Stimulated activated CD4-positive, alpha-beta T cell treated with anti-CD3 and anti-CD28 coated beads, TNF-alpha, amount 100 ng/mL, for 24 hours (primary cell): ENCODE results near the gene STK11IP.

Source experiments
- DNase-seq, 3 experiments: peaks; one replicate each; pipeline ENCODE4 v3.0.0-alpha.2; 2020; ENCODE audit warnings: low read depth in 3 of 3

STK11IP gene

GRCh38 chr2:219616550-219616949 lies 18.9 kb downstream of the STK11IP start:
- no peak for DNase-seq

- DNase-seq, result no peak
Observed at GRCh38 chr2:219618733-219619122, 21.1 kb downstream of the STK11IP start.

GRCh38 chr2:219619235-219619634 lies 21.6 kb downstream of the STK11IP start:
- no peak for DNase-seq

- no peak for DNase-seq
Observed at GRCh38 chr2:219620546-219620945, 22.9 kb downstream of the STK11IP start.

- DNase-seq, result no peak
Observed at GRCh38 chr2:219621935-219622334, 24.3 kb downstream of the STK11IP start.

GRCh38 chr2:219622472-219622871 lies 24.8 kb downstream of the STK11IP start:
- no peak for DNase-seq

GRCh38 chr2:219624565-219624964 lies 26.9 kb downstream of the STK11IP start:
- no peak for DNase-seq

- DNase-seq, result no peak
Observed at GRCh38 chr2:219625179-219625578, 27.5 kb downstream of the STK11IP start.

GRCh38 chr2:219626540-219626939 lies 28.9 kb downstream of the STK11IP start:
- DNase-seq, result no peak

GRCh38 chr2:219627103-219628100 lies 29.7 kb downstream of the STK11IP start, which contains the start of gene SLC4A3:
TSS of gene SLC4A3 (plus strand) at chr2:219627630. CDS start at chr2:219627993, 363 bp downstream.
- DNase-seq, result no peak

GRCh38 chr2:219628235-219628985 lies 30.8 kb downstream of the STK11IP start:
- no peak for DNase-seq

- no peak for DNase-seq
Observed at GRCh38 chr2:219628986-219629901, 31.6 kb downstream of the STK11IP start.

GRCh38 chr2:219629976-219630695 lies 32.5 kb downstream of the STK11IP start:
- DNase-seq, result no peak

GRCh38 chr2:219630770-219631405 lies 33.2 kb downstream of the STK11IP start:
- DNase-seq, result no peak

GRCh38 chr2:219631406-219631891 lies 33.8 kb downstream of the STK11IP start:
- no peak for DNase-seq

- no peak for DNase-seq
Observed at GRCh38 chr2:219631904-219632759, 34.5 kb downstream of the STK11IP start.

- DNase-seq, result no peak
Observed at GRCh38 chr2:219632760-219633105, 35.1 kb downstream of the STK11IP start.

- DNase-seq, result no peak
Observed at GRCh38 chr2:219633276-219634065, 35.8 kb downstream of the STK11IP start.
